GM12874 (cell line): ENCODE measurements around the gene IFNGR1.

Source experiments
- CTCF ChIP-seq: IDR thresholded peaks from 2 replicates; pipeline ENCODE4 v1.5.1; 2011; ENCODE audit warnings: low read depth, mild to moderate bottlenecking, control low read depth, low read length, moderate library complexity; ENCODE audit not compliant: insufficient read depth

The IFNGR1 gene

DNA sequence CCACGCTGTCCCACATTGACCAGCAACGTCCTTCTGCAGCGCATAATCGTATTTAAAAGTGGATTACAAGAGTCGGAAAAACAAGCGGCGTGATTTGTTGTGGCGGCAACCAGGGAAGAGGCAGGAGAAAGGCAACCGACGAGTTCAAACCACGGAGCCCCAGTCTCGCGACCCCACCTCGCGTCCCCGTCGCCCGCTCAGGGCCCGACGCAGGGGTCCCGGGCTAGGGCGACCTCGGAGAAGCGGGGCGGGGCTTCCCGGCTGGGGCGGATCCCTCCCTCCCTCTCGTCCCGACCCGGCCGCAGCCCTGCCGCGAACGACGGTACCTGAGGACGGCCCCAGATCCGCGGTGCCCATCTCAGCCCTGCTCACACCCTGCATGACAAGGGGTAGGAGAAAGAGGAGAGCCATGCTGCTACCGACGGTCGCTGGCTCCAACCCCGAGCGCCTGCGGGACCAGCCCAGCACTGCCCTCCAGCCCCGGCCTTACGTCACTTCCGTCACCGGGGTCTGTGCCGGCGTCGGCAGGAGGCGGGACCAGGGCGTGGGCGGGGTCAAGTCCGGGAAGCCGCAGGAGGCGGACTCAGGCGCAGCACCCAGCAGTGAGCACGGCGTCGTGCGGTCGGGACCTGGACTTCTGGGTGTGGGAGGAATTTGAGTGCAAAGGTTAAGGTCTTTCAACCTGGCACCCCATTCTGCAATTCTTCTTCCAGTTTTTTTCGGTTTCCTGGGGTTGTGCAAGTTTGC, at the start of gene IFNGR1:
IFNGR1 (minus strand) TSS at position 469 of the 747 bp plus-strand sequence; CDS start at position 411, 58 bp downstream.
- no peak for TF ChIP-seq CTCF

GRCh38 chr6:137268911-137269310, 49.7 kb upstream of the IFNGR1 start:
- TF ChIP-seq CTCF = no peak

DNA sequence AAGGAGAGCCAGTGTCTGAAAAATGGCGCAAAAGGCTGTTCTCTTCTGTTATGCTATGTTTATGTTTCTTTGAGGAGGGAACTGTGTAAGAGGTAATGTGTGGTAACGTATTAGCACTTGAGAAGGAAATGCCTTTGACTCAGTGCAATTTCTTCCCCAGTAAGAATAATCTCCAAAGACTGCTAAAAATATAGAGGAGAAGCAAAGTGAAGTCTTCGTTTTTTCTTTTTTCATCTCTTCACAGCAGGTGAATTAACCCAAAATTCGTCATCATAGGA, 47.1 kb upstream of the IFNGR1 start:
- TF ChIP-seq CTCF = no peak

DNA sequence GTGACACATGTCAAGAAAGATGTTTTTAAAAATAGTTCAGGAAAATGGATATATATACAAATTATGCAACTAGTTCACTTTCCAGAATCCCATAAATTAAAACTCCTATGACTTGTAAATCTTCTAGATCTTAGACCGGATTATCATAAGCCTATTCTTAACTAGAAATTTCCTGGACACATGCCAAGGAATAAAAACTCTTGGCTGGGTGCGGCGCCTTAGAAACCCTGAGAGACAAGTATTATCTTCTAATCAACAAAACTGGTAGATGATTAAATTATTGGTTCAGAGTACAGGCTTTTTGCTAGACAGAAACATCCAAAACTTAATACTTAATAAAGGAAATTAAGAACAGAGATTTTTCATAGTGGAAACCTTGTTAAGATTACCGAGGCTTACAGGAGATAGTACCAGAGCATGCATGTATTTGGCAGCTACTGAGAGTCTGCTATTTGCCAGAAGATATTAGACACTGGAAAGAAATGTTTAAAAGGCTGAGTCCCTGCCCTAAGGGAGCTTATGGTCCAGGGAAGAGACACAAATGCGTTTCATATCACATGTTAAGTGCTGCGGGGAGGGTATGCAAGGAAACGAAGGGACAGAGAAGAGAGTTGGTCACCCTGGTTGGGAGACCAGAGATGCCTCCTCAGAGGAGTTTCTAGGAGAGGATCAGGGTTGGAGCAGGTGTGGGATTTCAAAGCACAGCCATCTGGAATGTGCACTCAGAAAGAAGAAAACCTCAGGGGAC, 46.5 kb upstream of the IFNGR1 start:
- TF ChIP-seq CTCF = no peak

DNA sequence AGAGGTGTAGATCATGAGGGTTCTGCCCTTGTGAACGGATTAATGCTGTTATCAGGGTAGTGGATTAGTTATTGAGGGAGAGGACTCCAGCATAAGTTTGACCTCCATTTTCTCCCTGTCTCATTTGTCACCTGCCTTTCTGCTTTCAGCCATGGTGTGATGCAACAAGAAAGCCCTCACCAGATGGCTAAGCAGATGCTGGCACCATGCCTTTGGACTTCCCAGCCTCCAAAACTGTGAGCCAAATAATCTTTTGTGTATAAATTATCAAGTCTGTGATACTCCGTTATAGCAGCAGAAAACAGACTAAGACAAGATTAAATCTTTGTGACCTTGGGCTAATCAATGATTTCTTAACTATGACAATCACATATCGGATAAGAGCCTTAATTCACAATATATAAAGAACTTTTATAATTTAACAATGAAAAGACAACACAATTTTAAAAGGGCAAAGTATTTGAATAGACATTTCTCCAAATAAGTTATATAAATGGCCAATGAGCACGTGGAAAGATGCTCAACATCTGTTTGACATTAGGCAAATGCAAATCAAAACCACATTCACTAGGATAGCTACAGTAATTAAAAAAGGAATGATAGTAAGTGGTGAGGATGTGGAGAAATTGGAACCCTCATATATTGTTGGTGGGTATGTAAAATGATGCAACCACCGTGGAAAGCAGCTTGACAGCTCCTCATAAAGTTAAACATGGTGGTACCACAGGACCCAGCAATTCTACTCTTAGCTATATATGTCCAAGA, 45.3 kb upstream of the IFNGR1 start:
- TF ChIP-seq CTCF = no peak

- TF ChIP-seq CTCF = no peak
These were observed 42.6 kb upstream of the IFNGR1 start for GRCh38 chr6:137261761-137262160.

DNA sequence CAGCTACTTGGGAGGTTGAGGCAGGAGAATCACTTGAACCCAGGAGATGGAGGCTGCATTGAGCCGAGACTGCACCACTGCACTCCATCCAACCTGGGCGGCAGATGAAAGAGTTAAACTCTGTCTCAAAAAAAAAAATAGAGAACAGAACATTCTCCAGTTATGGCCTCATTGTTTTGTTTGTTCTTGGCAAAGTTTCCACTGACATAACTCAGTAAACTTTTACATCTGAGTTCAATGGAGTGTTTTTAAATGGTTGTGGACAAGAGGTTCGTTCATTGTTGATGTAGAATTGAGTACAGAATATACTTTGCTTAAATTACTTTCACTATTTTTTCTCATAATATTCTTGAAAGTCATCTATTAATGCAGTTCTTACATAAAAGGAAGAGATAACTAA, 42.2 kb upstream of the IFNGR1 start:
- no peak for TF ChIP-seq CTCF
